K562 (cell line): ENCODE measurements around the gene PHF12. TPM values are rescaled to one million over a fixed set of nuclear protein-coding genes. Genes with fewer than 3 reads are reported as not detected.

Experiments
- ATF2 ChIP-seq: sonication (generic); formaldehyde crosslinking; IDR thresholded peaks from 2 replicates; pipeline ENCODE4 v1.8.1; 2022; ENCODE audit warnings: missing genetic modification reagents
- BRD4 ChIP-seq: fragments of 200-600 bp; sonication (generic); IDR thresholded peaks from 2 replicates; pipeline ENCODE4 v1.6.1; 2017; ENCODE audit warnings: inconsistent platforms
- CCAR2 ChIP-seq: fragments of 200-400 bp; formaldehyde crosslinking; IDR thresholded peaks from 2 replicates; pipeline ENCODE4 v1.6.1; 2017; ENCODE audit warnings: mild to moderate bottlenecking, low read depth, low read length
- CHD1 ChIP-seq: fragments of 200-600 bp; sonication (generic); IDR thresholded peaks from one replicate; pipeline ENCODE4 v1.6.1; 2012; ENCODE audit warnings: mild to moderate bottlenecking, moderate library complexity, low read length, inconsistent platforms
- CHD4 ChIP-seq: fragments of 200-600 bp; sonication (generic); IDR thresholded peaks from 3 replicates; pipeline ENCODE4 v1.6.1; 2012; ENCODE audit warnings: low read depth, mild to moderate bottlenecking, mixed read lengths, low read length, inconsistent platforms; ENCODE audit not compliant: insufficient read depth, insufficient replicate concordance, poor library complexity, severe bottlenecking
- CTBP1 ChIP-seq: fragments of 450-650 bp; IDR thresholded peaks from 2 replicates; pipeline ENCODE4 v1.6.1; 2016; ENCODE audit warnings: borderline replicate concordance
- FIP1L1 ChIP-seq: fragments of 200-400 bp; formaldehyde crosslinking; IDR thresholded peaks from 2 replicates; pipeline ENCODE4 v1.6.1; 2018; ENCODE audit warnings: mild to moderate bottlenecking, low read depth, low read length; ENCODE audit not compliant: poor library complexity, severe bottlenecking
- HDAC1 ChIP-seq, 2 experiments: fragments of 450-650 bp; IDR thresholded peaks; 2 replicates each; pipeline ENCODE4 v1.6.1; 2016 to 2017; ENCODE audit warnings: inconsistent platforms in 1 of 2, mild to moderate bottlenecking in 1 of 2, moderate library complexity in 1 of 2
- HDGF ChIP-seq: fragments of 450-650 bp; IDR thresholded peaks from 2 replicates; pipeline ENCODE4 v1.6.1; 2016
- JUND ChIP-seq, 2 experiments: IDR thresholded peaks; 2 replicates in 1 of 2; 3 replicates in 1 of 2; pipeline ENCODE4 v1.6.1; 2011; ENCODE audit warnings: borderline replicate concordance in 2 of 2, low read depth in 2 of 2, low read length in 2 of 2, improper control_type of control experiment in 1 of 2, missing biosample characterization in 1 of 2, missing genetic modification characterization in 1 of 2, missing genetic modification reagents in 1 of 2
- MECOM ChIP-seq: fragments of 250-450 bp; sonication (Bioruptor Pico); IDR thresholded peaks from 2 replicates; pipeline ENCODE4 v1.8.0; 2022; ENCODE audit warnings: inconsistent platforms
- NCOA2 ChIP-seq, 2 experiments: fragments of 450-650 bp; IDR thresholded peaks; 2 replicates each; pipeline ENCODE4 v1.6.1; 2018; ENCODE audit warnings: mild to moderate bottlenecking in 2 of 2, moderate library complexity in 1 of 2; ENCODE audit not compliant: partially characterized antibody in 2 of 2
- PREB ChIP-seq: sonication (generic); formaldehyde crosslinking; IDR thresholded peaks from 2 replicates; pipeline ENCODE4 v1.8.1; 2023; ENCODE audit warnings: mild to moderate bottlenecking, missing genetic modification reagents
- SMARCA4 ChIP-seq: fragments of 450-650 bp; IDR thresholded peaks from 2 replicates; pipeline ENCODE4 v1.6.1; 2016
- SP1 ChIP-seq: sonication (generic); formaldehyde crosslinking; IDR thresholded peaks from 2 replicates; pipeline ENCODE4 v1.8.1; 2022; ENCODE audit warnings: mild to moderate bottlenecking, missing genetic modification reagents
- SRSF3 ChIP-seq: fragments of 200-400 bp; formaldehyde crosslinking; IDR thresholded peaks from 2 replicates; pipeline ENCODE4 v1.6.1; 2016; ENCODE audit warnings: mild to moderate bottlenecking, low read length, moderate library complexity; ENCODE audit not compliant: insufficient read depth
- TCF7L2 ChIP-seq: fragments of 150-350 bp; IDR thresholded peaks from 2 replicates; pipeline ENCODE4 v1.6.1; 2016; ENCODE audit warnings: low read depth, mild to moderate bottlenecking, low read length, moderate library complexity
- THRA ChIP-seq: fragments of 450-650 bp; IDR thresholded peaks from 2 replicates; pipeline ENCODE4 v1.6.1; 2017; ENCODE audit warnings: mild to moderate bottlenecking, moderate library complexity
- ZC3H11A ChIP-seq: IDR thresholded peaks from 2 replicates; pipeline ENCODE4 v1.6.1; 2012; ENCODE audit warnings: low read depth, low read length, improper control_type of control experiment
- ZNF124 ChIP-seq: sonication (generic); formaldehyde crosslinking; IDR thresholded peaks from 2 replicates; pipeline ENCODE4 v1.8.1; 2022; ENCODE audit warnings: missing genetic modification reagents
- ZNF830 ChIP-seq: fragments of 250-450 bp; sonication (Bioruptor Pico); IDR thresholded peaks from 2 replicates; pipeline ENCODE4 v1.5.0; 2021; ENCODE audit warnings: mild to moderate bottlenecking
- ZSCAN29 ChIP-seq: fragments of 450-650 bp; IDR thresholded peaks from 2 replicates; pipeline ENCODE4 v1.6.1; 2017
- polyA plus RNA-seq, 8 experiments: library from polyadenylated mRNA; depleted of rRNA in 4 of 8; stranded (reverse) in 5 of 8; unstranded in 3 of 8; fragments of >200 nt; fragmentation: Nextera tagmentation in 2 of 8; fragmentation: Illumina TruSeq in 1 of 8; extraction: Ambion mirVana in 2 of 8; extraction: Trizol in 1 of 8; gene quantifications; 2 replicates each; pipeline versions ENCODE4 v1.2.1 to v1.2.3, GENCODE V29; 2011 to 2014; ENCODE audit warnings: inconsistent platforms in 1 of 8, missing spikeins in 1 of 8
- total RNA-seq, 7 experiments: library from RNA; depleted of rRNA in 6 of 7; stranded (reverse); fragments of >200 nt in 6 of 7; fragmentation: Illumina TruSeq in 2 of 7; extraction: Trizol in 2 of 7; gene quantifications; 2 replicates each; pipeline versions ENCODE4 v1.2.1 to v1.2.3, GENCODE V29; 2011 to 2021; ENCODE audit warnings: low replicate concordance in 1 of 7

The PHF12 gene
- total and polyA plus RNA-seq, 9 of the 15 experiments (the other 6 are each of a cell fraction or from before 2014, with no cell fraction given) = 0.82 to 31.3 (median 13.5) TPM

- TF ChIP-seq THRA (no peak), HDGF (peak; percentile 97), TCF7L2 (no peak), ZC3H11A (no peak), ZNF124 (no peak), BRD4 (peak; percentile 63; the same call in 1 of the 2 replicates), CCAR2 (no peak), SMARCA4 (no peak; the same call in none of the 2 replicates), ATF2 (no peak), FIP1L1 (no peak), HDAC1 (IDR thresholded peaks at IDR 0.05) (peak in 1 of 2 experiments; percentile 29; a peak in 1 of 4 replicates), CHD4 (no peak), ZSCAN29 (no peak), CTBP1 (no peak), SP1 (CRISPR knock-in tag) (no peak), CHD1 (no peak), NCOA2 (IDR thresholded peaks at IDR 0.05; ENCODE audit: partially characterized antibody in 2 of 2) (no peak), PREB (no peak), JUND (IDR thresholded peaks at IDR 0.05; ENCODE audit: borderline replicate concordance, low read depth, low read length) (peak; percentile 27; the same call in 1 of the 2 replicates), JUND (tag; IDR thresholded peaks at IDR 0.05; ENCODE audit: borderline replicate concordance, low read depth, low read length) (no peak; the same call in 2 of the 3 replicates), ZNF830 (CRISPR knock-in tag) (0 out of 2 replicates have a peak, but pooled peaks have one; percentile 22), SRSF3 (no peak), MECOM (CRISPR knock-in tag) (peak; percentile 42; the same call in 1 of the 2 replicates)
Observed at GRCh38 chr17:28865946-28866752, 85.2 kb downstream of the PHF12 start (continued).
